ENCODE data around the gene MUC20.

- TF ChIP-seq CTCF (IDR thresholded peaks at IDR 0.05; ENCODE audit: low read depth, low read length), result no peak
- TF ChIP-seq POLR2A (IDR thresholded peaks at IDR 0.05; ENCODE audit: extremely low read depth, insufficient read length), result no peak
Measured at GRCh38 chr3:195731356-195731905, 10.7 kb downstream of the MUC20 start.

All from NB4 (cell line).